HepG2 (cell line): ENCODE measurements around the gene ESYT1. TPM values are rescaled to one million over a fixed set of nuclear protein-coding genes. Genes with fewer than 3 reads are reported as not detected.
A peak's percentile ranks its signal among the peaks of the same experiment; 100 is the strongest.

ENCODE experiments used
- ATAC-seq: fragments of 200-7000 bp; cut with Tn5 transposase; 3 replicates; pipeline ENCODE4 v1.9.1; 2020; ENCODE audit warnings: mild to moderate bottlenecking, moderate library complexity
- BruUV-seq: library from RNA; stranded (reverse); fragments of 400-500 nt; replicated peaks from 2 replicates; lab custom pipeline; 2021; lab: Mats Ljungman, UMichigan
- CTCF ChIA-PET: fragments of 300-600 bp; formaldehyde crosslinking; extraction: SDS; loops from one replicate; lab custom pipeline; 2021; ENCODE audit warnings: low total read pairs, inconsistent platforms, low intra/inter-chr PET ratio; lab: Yijun Ruan, JAX
- POLR2A ChIA-PET: fragments of 350-600 bp; sonication (Branson Sonifier 250); formaldehyde crosslinking; loops from one replicate; lab custom pipeline; 2020; ENCODE audit warnings: antibody characterized with exemption, inconsistent platforms; lab: Yijun Ruan, JAX
- DNase-seq: peaks from one replicate; pipeline ENCODE4 v3.0.0-alpha.2; 2015; ENCODE audit warnings: low spot score
- FAIRE-seq: peaks from 3 replicates; lab custom pipeline; 2011; peaks lifted over from hg19 to GRCh38; lab: Jason Lieb, UNC
- H2AFZ ChIP-seq: one replicate; pipeline ENCODE4 v1.6.1; 2011; ENCODE audit warnings: low read length, inconsistent platforms
- H3K27ac ChIP-seq: fragments of 300-600 bp; 3 replicates; pipeline ENCODE4 v1.8.0; 2011; ENCODE audit warnings: mixed run types, mild to moderate bottlenecking, mixed read lengths, low read length, inconsistent platforms; ENCODE audit not compliant: insufficient read depth; ENCODE audit errors: extremely low read length
- H3K27me3 ChIP-seq, 2 experiments: fragments of 200-600 bp in 1 of 2; 2 replicates in 1 of 2; 3 replicates in 1 of 2; pipeline versions ENCODE4 v1.6.0 to v1.8.0; 2011; ENCODE audit warnings: low read length in 2 of 2, mild to moderate bottlenecking in 2 of 2, moderate library complexity in 2 of 2, inconsistent platforms in 1 of 2; ENCODE audit not compliant: insufficient read depth in 2 of 2, control insufficient read depth in 1 of 2
- H3K36me3 ChIP-seq, 2 experiments: fragments of 200-600 bp in 1 of 2; replicated peaks in 1 of 2; 2 replicates in 1 of 2; 3 replicates in 1 of 2; pipeline versions ENCODE4 v1.5.1 to v1.8.0; 2011; ENCODE audit warnings: low read length in 2 of 2, inconsistent platforms in 1 of 2; ENCODE audit not compliant: insufficient read depth in 2 of 2, control insufficient read depth in 1 of 2
- H3K4me1 ChIP-seq: 2 replicates; pipeline ENCODE4 v1.5.1; 2012; ENCODE audit warnings: low read length, inconsistent platforms; ENCODE audit not compliant: insufficient read depth
- H3K4me2 ChIP-seq: 2 replicates; pipeline ENCODE4 v1.6.0; 2011; ENCODE audit warnings: low read depth, low read length, inconsistent platforms
- H3K4me3 ChIP-seq, 3 experiments: fragments of 200-600 bp in 1 of 3; sonication (generic), shearing (Covaris generic) in 1 of 3; replicated peaks in 1 of 3; 2 replicates each; pipeline ENCODE4 v1.5.1; 2011 to 2016; ENCODE audit warnings: low read length in 3 of 3, inconsistent platforms in 2 of 3, low read depth in 2 of 3, mild to moderate bottlenecking in 2 of 3, control low read depth in 1 of 3, mixed read lengths in 1 of 3; ENCODE audit not compliant: insufficient read depth in 1 of 3
- H3K79me2 ChIP-seq: one replicate; pipeline ENCODE4 v1.6.1; 2011; ENCODE audit warnings: low read length, inconsistent platforms; ENCODE audit not compliant: insufficient read depth
- H3K9ac ChIP-seq: 2 replicates; pipeline ENCODE4 v1.6.0; 2011; ENCODE audit warnings: mild to moderate bottlenecking, low read depth, low read length, inconsistent platforms; ENCODE audit not compliant: insufficient read depth
- H3K9me3 ChIP-seq: 2 replicates; pipeline ENCODE4 v1.5.1; 2012; ENCODE audit warnings: mild to moderate bottlenecking, low read length
- H4K20me1 ChIP-seq: 2 replicates; pipeline ENCODE4 v1.6.0; 2011; ENCODE audit warnings: inconsistent platforms, mild to moderate bottlenecking, low read length, moderate library complexity; ENCODE audit not compliant: insufficient read depth
- GABPA ChIP-seq, 2 experiments: IDR thresholded peaks; 2 replicates each; pipeline ENCODE4 v1.6.1; 2011 to 2016; ENCODE audit warnings: low read depth in 2 of 2, low read length in 1 of 2, missing biosample characterization in 1 of 2, missing genetic modification characterization in 1 of 2
- MED13 ChIP-seq: sonication (generic); formaldehyde crosslinking; IDR thresholded peaks from 2 replicates; pipeline ENCODE4 v1.5.0; 2020; ENCODE audit warnings: missing genetic modification reagents
- MED8 ChIP-seq: sonication (generic); formaldehyde crosslinking; IDR thresholded peaks from 2 replicates; pipeline ENCODE4 v1.8.1; 2023; ENCODE audit warnings: mild to moderate bottlenecking, missing genetic modification reagents; ENCODE audit not compliant: insufficient replicate concordance
- WGBS: methylation state at CpG from one replicate; pipeline ENCODE4 v1.1.6; 2017; ENCODE audit warnings: low lambda C conversion rate; 5-methylcytosine and 5-hydroxymethylcytosine counted together
- in situ Hi-C: cut with HindIII; loops from 2 replicates; pipeline ENCODE4 v1.10.0; 2017; ENCODE audit warnings: low pct_unique_long_range_greater_than_20kb; ENCODE audit not compliant: extremely low pct_ligation_motif_present
- intact Hi-C: fragments of 100-400 bp; cut with micrococcal nuclease; formaldehyde crosslinking; loops from one replicate; pipeline ENCODE4 v1.10.0; 2022; ENCODE audit not compliant: unreplicated experiment
- polyA plus RNA-seq, 8 experiments: library from polyadenylated mRNA; depleted of rRNA in 3 of 8; stranded (reverse) in 7 of 8; unstranded in 1 of 8; fragments of >200 nt; fragmentation: Illumina TruSeq in 4 of 8; extraction: Trizol in 4 of 8; gene quantifications; 2 replicates each; pipeline versions ENCODE4 v1.2.1 to v1.2.3, GENCODE V29; 2011 to 2016; ENCODE audit warnings: low read depth in 4 of 8, missing spikeins in 1 of 8, mixed read lengths in 1 of 8; ENCODE audit not compliant: insufficient read depth in 1 of 8
- total RNA-seq, 5 experiments: library from RNA; depleted of rRNA; stranded (reverse); fragments of >200 nt; fragmentation: Illumina TruSeq; extraction: Trizol; gene quantifications; 2 replicates each; pipeline ENCODE4 v1.2.3, GENCODE V29; 2016; ENCODE audit warnings: low read depth in 1 of 5
- TF ChIP-seq, protein P1 (sequence below): sonication (generic); formaldehyde crosslinking; IDR thresholded peaks from 2 replicates; pipeline ENCODE4 v1.4.0; 2020; ENCODE audit warnings: mild to moderate bottlenecking, low read depth, missing genetic modification reagents
- TF ChIP-seq, protein P2 (sequence below): IDR thresholded peaks from 2 replicates; pipeline ENCODE4 v1.6.1; 2016; ENCODE audit warnings: missing genetic modification reagents, missing compliant biosample characterization

The ESYT1 gene
- total and polyA plus RNA-seq, 2 of the 13 experiments (the other 11 are each of a cell fraction or from before 2014, with no cell fraction given), result 66.9 to 71.0 TPM

DNA sequence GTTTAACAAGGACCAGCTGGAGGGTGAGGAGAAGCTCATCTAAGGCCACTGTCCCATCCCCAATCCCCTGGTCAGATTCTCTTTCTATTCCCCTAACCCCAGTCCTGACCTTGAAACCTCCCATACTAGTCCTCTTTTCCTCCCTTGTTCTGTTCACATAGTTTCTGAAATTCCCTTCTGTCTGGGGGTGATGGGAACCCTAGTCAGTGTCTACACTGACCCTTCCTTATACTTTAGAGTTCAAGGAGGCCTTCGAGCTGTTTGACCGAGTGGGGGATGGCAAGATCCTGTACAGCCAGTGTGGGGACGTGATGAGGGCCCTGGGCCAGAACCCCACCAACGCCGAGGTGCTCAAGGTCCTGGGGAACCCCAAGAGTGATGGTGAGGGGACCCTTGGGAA is 26.8 kb downstream of the ESYT1 start:
- no peak overlapping the region for H3K27ac ChIP-seq
- no peak for ATAC-seq
- BruUV-seq, result no TSS peak
- no peaks in the 10 kb centered on the region for H3K9me3 ChIP-seq
- no peak overlapping the region for H3K4me2 ChIP-seq
- TF ChIP-seq MED13 (CRISPR knock-in tag) (no peak), GABPA (IDR thresholded peaks at IDR 0.05; ENCODE audit: low read depth, low read length) (no peak), GABPA (CRISPR knock-in tag; IDR thresholded peaks at IDR 0.05; ENCODE audit: low read depth) (no peak), MED8 (CRISPR knock-in tag) (peak; percentile 20)
- TF ChIP-seq, protein P1, sequence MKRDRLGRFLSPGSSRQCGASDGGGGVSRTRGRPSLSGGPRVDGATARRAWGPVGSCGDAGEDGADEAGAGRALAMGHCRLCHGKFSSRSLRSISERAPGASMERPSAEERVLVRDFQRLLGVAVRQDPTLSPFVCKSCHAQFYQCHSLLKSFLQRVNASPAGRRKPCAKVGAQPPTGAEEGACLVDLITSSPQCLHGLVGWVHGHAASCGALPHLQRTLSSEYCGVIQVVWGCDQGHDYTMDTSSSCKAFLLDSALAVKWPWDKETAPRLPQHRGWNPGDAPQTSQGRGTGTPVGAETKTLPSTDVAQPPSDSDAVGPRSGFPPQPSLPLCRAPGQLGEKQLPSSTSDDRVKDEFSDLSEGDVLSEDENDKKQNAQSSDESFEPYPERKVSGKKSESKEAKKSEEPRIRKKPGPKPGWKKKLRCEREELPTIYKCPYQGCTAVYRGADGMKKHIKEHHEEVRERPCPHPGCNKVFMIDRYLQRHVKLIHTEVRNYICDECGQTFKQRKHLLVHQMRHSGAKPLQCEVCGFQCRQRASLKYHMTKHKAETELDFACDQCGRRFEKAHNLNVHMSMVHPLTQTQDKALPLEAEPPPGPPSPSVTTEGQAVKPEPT (CRISPR knock-in tag), result no peak
- TF ChIP-seq, protein P2, sequence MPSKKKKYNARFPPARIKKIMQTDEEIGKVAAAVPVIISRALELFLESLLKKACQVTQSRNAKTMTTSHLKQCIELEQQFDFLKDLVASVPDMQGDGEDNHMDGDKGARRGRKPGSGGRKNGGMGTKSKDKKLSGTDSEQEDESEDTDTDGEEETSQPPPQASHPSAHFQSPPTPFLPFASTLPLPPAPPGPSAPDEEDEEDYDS (CRISPR knock-in tag), result no peak
- TF ChIP-seq, all 625 proteins: peak for 1
- no peaks in the 10 kb centered on the region; a peak in 1 of 5 replicates for H3K27me3 ChIP-seq
- no peak overlapping the region for H2AFZ ChIP-seq
- no peak overlapping the region for H3K9ac ChIP-seq
- no peak for FAIRE-seq
- peaks cover 32% of the 10 kb centered on the region for H3K79me2 ChIP-seq
- CTCF ChIA-PET, result no interaction called here
- POLR2A ChIA-PET, result interaction anchor here (0.8 to 2.3 kb wide), 7 partner anchors 27 to 67 kb away, joined by 3 to 17 read pairs (median 4); partner anchors contain the start of genes ESYT1, PA2G4, RNF41 and SMARCC2
- peaks cover 8% of the 10 kb centered on the region; the same call in 1 of the 2 replicates for H4K20me1 ChIP-seq
- intact Hi-C loops (loop anchor here (5.0 kb wide), 1 partner anchor 37 kb away; no protein-coding TSS in a partner anchor), in situ Hi-C loops (loop anchor here (5.0 kb wide), 1 partner anchor 33 kb away; no protein-coding TSS in a partner anchor)
- no peak overlapping the region for H3K4me3 ChIP-seq
- 92% methylated on average over 5 of the region's 5 CpGs for WGBS
- peaks cover 3 to 5% of the 10 kb centered on the region in 2 experiments for H3K36me3 ChIP-seq
- H3K4me1 ChIP-seq, result peaks cover 51% of the 10 kb centered on the region
- no peak for DNase-seq
